Measurements from ENCODE around the gene ATM. TPM values are rescaled to one million over a fixed set of nuclear protein-coding genes. Genes with fewer than 3 reads are reported as not detected.
A peak's percentile ranks its signal among the peaks of the same experiment; 100 is the strongest.
"Not testable (repeated sequence)": the region's sequence is repeated elsewhere in the genome, so short reads cannot be mapped to it uniquely, and the experiment has no call there.

The ATM gene
- total RNA-seq, 2 donors from 2014 or later, result 45.7 to 55.0 TPM

- no peak overlapping the region for H3K27ac Mint-ChIP-seq
- no peaks in the 10 kb centered on the region for H3K4me1 Mint-ChIP-seq (ENCODE audit: low read depth)
- peaks cover 0 to 5% of the 10 kb centered on the region in 2 donors for H3K9me3 Mint-ChIP-seq
- ATAC-seq (replicated peaks in 1 of 2) (no peak), DNase-seq (no peak)
- peaks cover 5 to 12% of the 10 kb centered on the region in 2 donors for H3K36me3 Mint-ChIP-seq (ENCODE audit: insufficient read depth in 2 of 2)
- no peak overlapping the region for H3K4me3 Mint-ChIP-seq
- no peaks in the 10 kb centered on the region for H3K27me3 Mint-ChIP-seq (ENCODE audit: low read depth)
Measured at GRCh38 chr11:108370990-108371389, 148.1 kb downstream of the ATM start.

- H3K27me3 Mint-ChIP-seq (ENCODE audit: low read depth); H3K4me1 Mint-ChIP-seq (ENCODE audit: low read depth); H3K4me3 Mint-ChIP-seq; ATAC-seq (replicated peaks in 1 of 2); DNase-seq; H3K27ac Mint-ChIP-seq; H3K9me3 Mint-ChIP-seq: not testable (repeated sequence)
- H3K36me3 Mint-ChIP-seq (ENCODE audit: insufficient read depth in 2 of 2), result peaks cover 5 to 12% of the 10 kb centered on the region in 2 donors
Measured at GRCh38 chr11:108373505-108373904, 150.6 kb downstream of the ATM start.

- H3K4me3 Mint-ChIP-seq, result no peak overlapping the region
- H3K27me3 Mint-ChIP-seq (ENCODE audit: low read depth), result no peaks in the 10 kb centered on the region
- H3K4me1 Mint-ChIP-seq (ENCODE audit: low read depth), result no peaks in the 10 kb centered on the region
- H3K27ac Mint-ChIP-seq, result no peak overlapping the region
- H3K36me3 Mint-ChIP-seq (ENCODE audit: insufficient read depth in 2 of 2), result no peaks in the 10 kb centered on the region
- ATAC-seq (replicated peaks in 1 of 2) (no peak), DNase-seq (no peak)
- no peaks in the 10 kb centered on the region for H3K9me3 Mint-ChIP-seq
Measured at GRCh38 chr11:108388576-108388975, 165.7 kb downstream of the ATM start.

- no peaks in the 10 kb centered on the region for H3K27me3 Mint-ChIP-seq (ENCODE audit: low read depth)
- DNase-seq (no peak), ATAC-seq (replicated peaks in 1 of 2) (no peak)
- H3K9me3 Mint-ChIP-seq, result no peaks in the 10 kb centered on the region
- no peaks in the 10 kb centered on the region for H3K4me1 Mint-ChIP-seq (ENCODE audit: low read depth)
- no peak overlapping the region for H3K4me3 Mint-ChIP-seq
- H3K36me3 Mint-ChIP-seq (ENCODE audit: insufficient read depth in 2 of 2), result no peaks in the 10 kb centered on the region
- no peak overlapping the region for H3K27ac Mint-ChIP-seq
Measured at GRCh38 chr11:108392353-108392752, 169.5 kb downstream of the ATM start.

- H3K4me3 Mint-ChIP-seq, result no peak overlapping the region
- ATAC-seq (replicated peaks in 1 of 2) (no peak), DNase-seq (no peak)
Measured at GRCh38 chr11:108393046-108393445, 170.2 kb downstream of the ATM start.

GRCh38 chr11:108394744-108395284 lies 171.9 kb downstream of the ATM start:
- H3K27ac Mint-ChIP-seq, result no peak overlapping the region
- H3K4me1 Mint-ChIP-seq (ENCODE audit: low read depth), result no peaks in the 10 kb centered on the region
- no peaks in the 10 kb centered on the region for H3K36me3 Mint-ChIP-seq (ENCODE audit: insufficient read depth in 2 of 2)
- H3K4me3 Mint-ChIP-seq, result no peak overlapping the region
- DNase-seq (no peak), ATAC-seq (replicated peaks in 1 of 2) (no peak)
- H3K27me3 Mint-ChIP-seq (ENCODE audit: low read depth), result no peaks in the 10 kb centered on the region
- no peaks in the 10 kb centered on the region for H3K9me3 Mint-ChIP-seq

More at GRCh38 chr11:108393046-108393445, 170.2 kb downstream of the ATM start:
- Mint-ChIP-seq H3K9me3 (no peaks in the 10 kb centered on the region), H3K36me3 (ENCODE audit: insufficient read depth in 2 of 2) (no peaks in the 10 kb centered on the region), H3K4me1 (ENCODE audit: low read depth) (no peaks in the 10 kb centered on the region), H3K27me3 (ENCODE audit: low read depth) (no peaks in the 10 kb centered on the region), H3K27ac (no peak overlapping the region)

- H3K36me3 Mint-ChIP-seq (ENCODE audit: insufficient read depth in 2 of 2); H3K9me3 Mint-ChIP-seq; DNase-seq; H3K4me1 Mint-ChIP-seq (ENCODE audit: low read depth); H3K27me3 Mint-ChIP-seq (ENCODE audit: low read depth); H3K27ac Mint-ChIP-seq; H3K4me3 Mint-ChIP-seq; ATAC-seq (replicated peaks in 1 of 2): not testable (repeated sequence)
Measured at GRCh38 chr11:108396672-108397071, 173.8 kb downstream of the ATM start.

GRCh38 chr11:108398439-108398838 lies 175.6 kb downstream of the ATM start:
- Mint-ChIP-seq H3K27ac (no peak overlapping the region), H3K27me3 (ENCODE audit: low read depth) (no peaks in the 10 kb centered on the region)
- no peak for ATAC-seq (replicated peaks in 1 of 2)

GRCh38 chr11:108402241-108402640 lies 179.4 kb downstream of the ATM start:
- H3K4me3 Mint-ChIP-seq, result no peak overlapping the region
- no peaks in the 10 kb centered on the region for H3K4me1 Mint-ChIP-seq (ENCODE audit: low read depth)
- no peaks in the 10 kb centered on the region for H3K27me3 Mint-ChIP-seq (ENCODE audit: low read depth)
- no peaks in the 10 kb centered on the region for H3K9me3 Mint-ChIP-seq
- DNase-seq, result no peak
- no peak overlapping the region for H3K27ac Mint-ChIP-seq
- ATAC-seq (replicated peaks in 1 of 2), result no peak
- no peaks in the 10 kb centered on the region for H3K36me3 Mint-ChIP-seq (ENCODE audit: insufficient read depth in 2 of 2)

More at GRCh38 chr11:108398439-108398838, 175.6 kb downstream of the ATM start:
- DNase-seq, result no peak
- Mint-ChIP-seq H3K4me1 (ENCODE audit: low read depth) (no peaks in the 10 kb centered on the region), H3K4me3 (no peak overlapping the region), H3K36me3 (ENCODE audit: insufficient read depth in 2 of 2) (no peaks in the 10 kb centered on the region), H3K9me3 (no peaks in the 10 kb centered on the region)

GRCh38 chr11:108403052-108403451 lies 180.2 kb downstream of the ATM start:
- Mint-ChIP-seq H3K9me3 (no peaks in the 10 kb centered on the region), H3K4me1 (ENCODE audit: low read depth) (no peaks in the 10 kb centered on the region), H3K36me3 (ENCODE audit: insufficient read depth in 2 of 2) (no peaks in the 10 kb centered on the region), H3K4me3 (no peak overlapping the region), H3K27ac (no peak overlapping the region), H3K27me3 (ENCODE audit: low read depth) (no peaks in the 10 kb centered on the region)
- ATAC-seq (replicated peaks in 1 of 2), result no peak
- DNase-seq, result no peak

GRCh38 chr11:108405706-108406105 lies 182.8 kb downstream of the ATM start:
- Mint-ChIP-seq H3K9me3 (no peaks in the 10 kb centered on the region), H3K4me3 (no peak overlapping the region), H3K36me3 (ENCODE audit: insufficient read depth in 2 of 2) (no peaks in the 10 kb centered on the region), H3K4me1 (ENCODE audit: low read depth) (no peaks in the 10 kb centered on the region), H3K27me3 (ENCODE audit: low read depth) (no peaks in the 10 kb centered on the region), H3K27ac (no peak overlapping the region)
- ATAC-seq (replicated peaks in 1 of 2) (no peak), DNase-seq (no peak)

- Mint-ChIP-seq H3K36me3 (ENCODE audit: insufficient read depth in 2 of 2) (no peaks in the 10 kb centered on the region), H3K4me3 (no peak overlapping the region), H3K27ac (no peak overlapping the region), H3K27me3 (ENCODE audit: low read depth) (no peaks in the 10 kb centered on the region), H3K4me1 (ENCODE audit: low read depth) (no peaks in the 10 kb centered on the region), H3K9me3 (no peaks in the 10 kb centered on the region)
- no peak for ATAC-seq (replicated peaks in 1 of 2)
- no peak for DNase-seq
Measured at GRCh38 chr11:108414958-108415357, 192.1 kb downstream of the ATM start.

- H3K4me3 Mint-ChIP-seq; H3K27ac Mint-ChIP-seq; H3K9me3 Mint-ChIP-seq; H3K36me3 Mint-ChIP-seq (ENCODE audit: insufficient read depth in 2 of 2); ATAC-seq (replicated peaks in 1 of 2); H3K4me1 Mint-ChIP-seq (ENCODE audit: low read depth); H3K27me3 Mint-ChIP-seq (ENCODE audit: low read depth): not testable (repeated sequence)
- DNase-seq, result peak; percentile 4 to 14
Measured at GRCh38 chr11:108417551-108417950, 194.7 kb downstream of the ATM start.
